H9 (cell line): ENCODE data around the gene SLC9A9. TPM values are rescaled to one million over a fixed set of nuclear protein-coding genes. Genes with fewer than 3 reads are reported as not detected.

Source experiments
- DNase-seq: peaks from one replicate; pipeline ENCODE4 v3.0.0-alpha.2; 2017
- H2AFZ ChIP-seq: one replicate; pipeline ENCODE4 v1.6.1; 2013; ENCODE audit warnings: mild to moderate bottlenecking, low read length, control low read depth, moderate library complexity
- H2AK5ac ChIP-seq: 2 replicates; pipeline ENCODE4 v1.6.1; 2013; ENCODE audit warnings: low read length, control low read depth, mixed read lengths; ENCODE audit not compliant: insufficient read length
- H2BK120ac ChIP-seq: one replicate; pipeline ENCODE4 v1.6.1; 2013; ENCODE audit warnings: low read depth, mild to moderate bottlenecking, low read length, control low read depth, inconsistent platforms; ENCODE audit not compliant: poor library complexity, severe bottlenecking
- H2BK12ac ChIP-seq: 2 replicates; pipeline ENCODE4 v1.6.1; 2013; ENCODE audit warnings: low read length, control low read depth, mixed read lengths, low read depth; ENCODE audit not compliant: insufficient read length
- H2BK15ac ChIP-seq: 2 replicates; pipeline ENCODE4 v1.6.1; 2013; ENCODE audit warnings: low read depth, low read length, control low read depth
- H2BK20ac ChIP-seq: one replicate; pipeline ENCODE4 v1.6.1; 2013; ENCODE audit warnings: low read depth, mild to moderate bottlenecking, low read length, control low read depth, inconsistent platforms; ENCODE audit not compliant: poor library complexity, severe bottlenecking
- H2BK5ac ChIP-seq: 2 replicates; pipeline ENCODE4 v1.6.1; 2013; ENCODE audit warnings: low read length, control low read depth, mixed read lengths; ENCODE audit not compliant: insufficient read length
- H3K14ac ChIP-seq: 2 replicates; pipeline ENCODE4 v1.6.1; 2013; ENCODE audit warnings: low read length, control low read depth; ENCODE audit not compliant: insufficient read depth
- H3K18ac ChIP-seq: 2 replicates; pipeline ENCODE4 v1.6.1; 2013; ENCODE audit warnings: low read depth, mild to moderate bottlenecking, mixed read lengths, low read length, control low read depth; ENCODE audit not compliant: insufficient read length
- H3K23ac ChIP-seq: 2 replicates; pipeline ENCODE4 v1.6.1; 2013; ENCODE audit warnings: low read length, control low read depth, mixed read lengths, low read depth; ENCODE audit not compliant: insufficient read length
- H3K23me2 ChIP-seq: 2 replicates; pipeline ENCODE4 v1.6.1; 2013; ENCODE audit warnings: low read depth, mild to moderate bottlenecking, mixed read lengths, low read length, control low read depth; ENCODE audit not compliant: insufficient read length, poor library complexity, severe bottlenecking
- H3K27ac ChIP-seq: 2 replicates; pipeline ENCODE4 v1.5.1; 2013; ENCODE audit warnings: low read length, control low read depth, mixed read lengths, low read depth; ENCODE audit not compliant: insufficient read length
- H3K27me3 ChIP-seq: 2 replicates; pipeline ENCODE4 v1.6.1; 2013; ENCODE audit warnings: low read length, control low read depth, inconsistent platforms; ENCODE audit not compliant: insufficient read depth
- H3K4ac ChIP-seq: 2 replicates; pipeline ENCODE4 v1.6.1; 2013; ENCODE audit warnings: low read depth, mild to moderate bottlenecking, control low read depth, inconsistent platforms, low read length, moderate library complexity
- H3K4me1 ChIP-seq: 2 replicates; pipeline ENCODE4 v1.6.1; 2013; ENCODE audit warnings: low read length, control low read depth, inconsistent platforms; ENCODE audit not compliant: insufficient read depth
- H3K4me2 ChIP-seq: 2 replicates; pipeline ENCODE4 v1.6.1; 2013; ENCODE audit warnings: low read length, control low read depth, mixed read lengths; ENCODE audit not compliant: insufficient read length, insufficient read depth
- H3K56ac ChIP-seq: 2 replicates; pipeline ENCODE4 v1.6.1; 2013; ENCODE audit warnings: low read depth, mild to moderate bottlenecking, mixed read lengths, low read length, control low read depth; ENCODE audit not compliant: insufficient read length
- H3K79me1 ChIP-seq: 2 replicates; pipeline ENCODE4 v1.6.1; 2013; ENCODE audit warnings: low read depth, mild to moderate bottlenecking, moderate library complexity, low read length, control low read depth, inconsistent platforms; ENCODE audit not compliant: insufficient read depth, poor library complexity, severe bottlenecking
- H3K79me2 ChIP-seq: 2 replicates; pipeline ENCODE4 v1.6.1; 2013; ENCODE audit warnings: low read length, control low read depth, inconsistent platforms; ENCODE audit not compliant: insufficient read depth
- H3K9ac ChIP-seq: 2 replicates; pipeline ENCODE4 v1.6.1; 2013; ENCODE audit warnings: low read length, control low read depth, mixed read lengths; ENCODE audit not compliant: insufficient read length; ENCODE audit errors: extremely low read depth
- H3K9me3 ChIP-seq: one replicate; pipeline ENCODE4 v1.6.1; 2013; ENCODE audit warnings: low read depth, low read length, inconsistent platforms; ENCODE audit not compliant: control insufficient read depth
- H3T11ph ChIP-seq: one replicate; pipeline ENCODE4 v1.6.1; 2013; ENCODE audit warnings: mild to moderate bottlenecking, low read length, control low read depth, inconsistent platforms
- H4K20me1 ChIP-seq: one replicate; pipeline ENCODE4 v1.6.1; 2013; ENCODE audit not compliant: control insufficient read depth, insufficient read length, insufficient read depth
- H4K5ac ChIP-seq: 2 replicates; pipeline ENCODE4 v1.6.1; 2013; ENCODE audit warnings: low read depth, mild to moderate bottlenecking, mixed read lengths, low read length, control low read depth; ENCODE audit not compliant: insufficient read length
- H4K8ac ChIP-seq: replicated peaks from 2 replicates; pipeline ENCODE4 v1.6.1; 2013; ENCODE audit warnings: low read length, control low read depth, mixed read lengths, low read depth; ENCODE audit not compliant: insufficient read length
- H4K91ac ChIP-seq: 2 replicates; pipeline ENCODE4 v1.6.1; 2013; ENCODE audit warnings: low read depth, mild to moderate bottlenecking, moderate library complexity, mixed read lengths, low read length, control low read depth; ENCODE audit not compliant: insufficient read length
- H3K27ac Mint-ChIP-seq, 3 experiments: 2 replicates in 2 of 3; 3 replicates in 1 of 3; pipeline ENCODE4 v1.8.0; 2020 to 2021; ENCODE audit warnings: mixed read lengths in 3 of 3, mild to moderate bottlenecking in 1 of 3, moderate library complexity in 1 of 3
- H3K27me3 Mint-ChIP-seq: 2 replicates; pipeline ENCODE4 v1.8.0; 2021; ENCODE audit warnings: low read depth, mild to moderate bottlenecking, moderate library complexity, mixed read lengths
- H3K36me3 Mint-ChIP-seq, 3 experiments: 2 replicates in 2 of 3; 3 replicates in 1 of 3; pipeline ENCODE4 v1.8.0; 2020 to 2021; ENCODE audit warnings: low read depth in 3 of 3, mixed read lengths in 3 of 3; ENCODE audit not compliant: insufficient read depth in 1 of 3
- H3K4me1 Mint-ChIP-seq, 2 experiments: 2 replicates each; pipeline ENCODE4 v1.8.0; 2020; ENCODE audit warnings: mixed read lengths in 2 of 2
- H3K4me3 Mint-ChIP-seq, 2 experiments: 2 replicates in 1 of 2; 3 replicates in 1 of 2; pipeline ENCODE4 v1.8.0; 2020 to 2021; ENCODE audit warnings: mild to moderate bottlenecking in 2 of 2, mixed read lengths in 2 of 2, moderate library complexity in 1 of 2
- H3K9me3 Mint-ChIP-seq, 2 experiments: 2 replicates in 1 of 2; 3 replicates in 1 of 2; pipeline ENCODE4 v1.8.0; 2020; ENCODE audit warnings: mild to moderate bottlenecking in 2 of 2, mixed read lengths in 2 of 2, moderate library complexity in 1 of 2
- CTCF ChIP-seq: fragments of 200-600 bp; sonication (generic); conservative IDR thresholded peaks from 3 replicates; pipeline ENCODE4 v1.8.0; 2021; ENCODE audit warnings: antibody characterized with exemption, mild to moderate bottlenecking
- WGBS: extraction: QIAGEN DNeasy Blood & Tissue Kit; methylation state at CpG from one replicate; pipeline ENCODE4 v1.1.7; 2013; ENCODE audit warnings: missing lambda C conversion rate, low lambda C conversion rate, mixed read lengths; ENCODE audit not compliant: insufficient read length; ENCODE audit errors: extremely low coverage; 5-methylcytosine and 5-hydroxymethylcytosine counted together
- total RNA-seq: library from RNA; stranded (reverse); gene quantifications from 2 replicates; pipeline ENCODE4 v1.2.1, GENCODE V29; 2021

The SLC9A9 gene
- total RNA-seq, 1 experiment from 2014 or later = 0.35 TPM

GRCh38 chr3:143329567-143330211 is 518.6 kb downstream of the SLC9A9 start:
- Mint-ChIP-seq H3K27me3 (no peaks in the 10 kb centered on the region; the same call in 1 of the 2 replicates), H3K36me3 (no peaks in the 10 kb centered on the region), H3K9me3 (no peaks in the 10 kb centered on the region), H3K4me3 (no peak overlapping the region), H3K27ac (no peak overlapping the region), H3K4me1 (peaks cover 5 to 9% of the 10 kb centered on the region in 2 experiments)
- no peak overlapping the region for H3K9ac ChIP-seq
- peak; percentile 33 for DNase-seq
- H3K23ac ChIP-seq = no peak overlapping the region
- H3K4me2 ChIP-seq = no peak overlapping the region
- H2BK120ac ChIP-seq = no peak overlapping the region
- H3K4me1 ChIP-seq = peaks cover 3% of the 10 kb centered on the region; the same call in 1 of the 2 replicates
- no peak overlapping the region for H2BK20ac ChIP-seq
- H2BK15ac ChIP-seq = no peak overlapping the region
- no peaks in the 10 kb centered on the region for H4K20me1 ChIP-seq
- no peak overlapping the region for H2AK5ac ChIP-seq
- H4K5ac ChIP-seq = no peak overlapping the region
- H3K27ac ChIP-seq = no peak overlapping the region
- H4K91ac ChIP-seq = no peak overlapping the region
- no peaks in the 10 kb centered on the region for H3K27me3 ChIP-seq
- WGBS = no CpG with 5 or more reads among the region's 19 CpGs
- H3K56ac ChIP-seq = no peak overlapping the region
- no peak overlapping the region for H2BK12ac ChIP-seq
- H2BK5ac ChIP-seq = no peak overlapping the region
- no peak overlapping the region; the same call in 1 of the 2 replicates for H3K14ac ChIP-seq
- TF ChIP-seq CTCF = no peak
- no peak overlapping the region for H4K8ac ChIP-seq
- no peaks in the 10 kb centered on the region for H3K79me1 ChIP-seq
- no peaks in the 10 kb centered on the region for H3K79me2 ChIP-seq
- no peak overlapping the region for H3K4ac ChIP-seq
- H3K18ac ChIP-seq = no peak overlapping the region
- no peaks in the 10 kb centered on the region for H3K23me2 ChIP-seq
- no peaks in the 10 kb centered on the region for H3K9me3 ChIP-seq
- no peak overlapping the region for H2AFZ ChIP-seq
- H3T11ph ChIP-seq = no peak overlapping the region
